HepG2 (cell line): ENCODE results near the gene EPHA3. TPM values are rescaled to one million over a fixed set of nuclear protein-coding genes. Genes with fewer than 3 reads are reported as not detected.

Experiments
- ATAC-seq: fragments of 200-7000 bp; cut with Tn5 transposase; 3 replicates; pipeline ENCODE4 v1.9.1; 2020; ENCODE audit warnings: mild to moderate bottlenecking, moderate library complexity
- BruUV-seq: library from RNA; stranded (reverse); fragments of 400-500 nt; replicated peaks from 2 replicates; lab custom pipeline; 2021; lab: Mats Ljungman, UMichigan
- CTCF ChIA-PET: fragments of 300-600 bp; formaldehyde crosslinking; extraction: SDS; loops from one replicate; lab custom pipeline; 2021; ENCODE audit warnings: low total read pairs, inconsistent platforms, low intra/inter-chr PET ratio; lab: Yijun Ruan, JAX
- POLR2A ChIA-PET: fragments of 350-600 bp; sonication (Branson Sonifier 250); formaldehyde crosslinking; loops from one replicate; lab custom pipeline; 2020; ENCODE audit warnings: antibody characterized with exemption, inconsistent platforms; lab: Yijun Ruan, JAX
- DNase-seq: peaks from one replicate; pipeline ENCODE4 v3.0.0-alpha.2; 2015; ENCODE audit warnings: low spot score
- FAIRE-seq: peaks from 3 replicates; lab custom pipeline; 2011; peaks lifted over from hg19 to GRCh38; lab: Jason Lieb, UNC
- H2AFZ ChIP-seq: one replicate; pipeline ENCODE4 v1.6.1; 2011; ENCODE audit warnings: low read length, inconsistent platforms
- H3K27ac ChIP-seq: fragments of 300-600 bp; 3 replicates; pipeline ENCODE4 v1.8.0; 2011; ENCODE audit warnings: mixed run types, mild to moderate bottlenecking, mixed read lengths, low read length, inconsistent platforms; ENCODE audit not compliant: insufficient read depth; ENCODE audit errors: extremely low read length
- H3K27me3 ChIP-seq, 2 experiments: fragments of 200-600 bp in 1 of 2; 2 replicates in 1 of 2; 3 replicates in 1 of 2; pipeline versions ENCODE4 v1.6.0 to v1.8.0; 2011; ENCODE audit warnings: low read length in 2 of 2, mild to moderate bottlenecking in 2 of 2, moderate library complexity in 2 of 2, inconsistent platforms in 1 of 2; ENCODE audit not compliant: insufficient read depth in 2 of 2, control insufficient read depth in 1 of 2
- H3K36me3 ChIP-seq, 2 experiments: fragments of 200-600 bp in 1 of 2; replicated peaks in 1 of 2; 2 replicates in 1 of 2; 3 replicates in 1 of 2; pipeline versions ENCODE4 v1.5.1 to v1.8.0; 2011; ENCODE audit warnings: low read length in 2 of 2, inconsistent platforms in 1 of 2; ENCODE audit not compliant: insufficient read depth in 2 of 2, control insufficient read depth in 1 of 2
- H3K4me1 ChIP-seq: 2 replicates; pipeline ENCODE4 v1.5.1; 2012; ENCODE audit warnings: low read length, inconsistent platforms; ENCODE audit not compliant: insufficient read depth
- H3K4me2 ChIP-seq: 2 replicates; pipeline ENCODE4 v1.6.0; 2011; ENCODE audit warnings: low read depth, low read length, inconsistent platforms
- H3K4me3 ChIP-seq, 3 experiments: fragments of 200-600 bp in 1 of 3; sonication (generic), shearing (Covaris generic) in 1 of 3; replicated peaks in 1 of 3; 2 replicates each; pipeline ENCODE4 v1.5.1; 2011 to 2016; ENCODE audit warnings: low read length in 3 of 3, inconsistent platforms in 2 of 3, low read depth in 2 of 3, mild to moderate bottlenecking in 2 of 3, control low read depth in 1 of 3, mixed read lengths in 1 of 3; ENCODE audit not compliant: insufficient read depth in 1 of 3
- H3K79me2 ChIP-seq: one replicate; pipeline ENCODE4 v1.6.1; 2011; ENCODE audit warnings: low read length, inconsistent platforms; ENCODE audit not compliant: insufficient read depth
- H3K9ac ChIP-seq: 2 replicates; pipeline ENCODE4 v1.6.0; 2011; ENCODE audit warnings: mild to moderate bottlenecking, low read depth, low read length, inconsistent platforms; ENCODE audit not compliant: insufficient read depth
- H3K9me3 ChIP-seq: 2 replicates; pipeline ENCODE4 v1.5.1; 2012; ENCODE audit warnings: mild to moderate bottlenecking, low read length
- H4K20me1 ChIP-seq: 2 replicates; pipeline ENCODE4 v1.6.0; 2011; ENCODE audit warnings: inconsistent platforms, mild to moderate bottlenecking, low read length, moderate library complexity; ENCODE audit not compliant: insufficient read depth
- ATF7 ChIP-seq, 2 experiments: fragments of 450-650 bp in 1 of 2; sonication (generic) in 1 of 2; formaldehyde crosslinking in 1 of 2; IDR thresholded peaks; 2 replicates each; pipeline versions ENCODE4 v1.4.0 to v1.6.1; 2016 to 2020; ENCODE audit warnings: antibody characterized with exemption in 1 of 2, mild to moderate bottlenecking in 1 of 2, missing genetic modification reagents in 1 of 2
- BCL6 ChIP-seq: IDR thresholded peaks from 2 replicates; pipeline ENCODE4 v1.6.1; 2016; ENCODE audit warnings: missing genetic modification reagents, missing compliant biosample characterization
- REXO4 ChIP-seq: sonication (generic); formaldehyde crosslinking; IDR thresholded peaks from 2 replicates; pipeline ENCODE4 v1.8.0; 2022; ENCODE audit warnings: missing genetic modification reagents, mild to moderate bottlenecking, borderline replicate concordance
- ZNF383 ChIP-seq: sonication (generic); formaldehyde crosslinking; IDR thresholded peaks from 2 replicates; pipeline ENCODE4 v1.4.0; 2020; ENCODE audit warnings: missing genetic modification reagents, mild to moderate bottlenecking, borderline replicate concordance
- WGBS: methylation state at CpG from one replicate; pipeline ENCODE4 v1.1.6; 2017; ENCODE audit warnings: low lambda C conversion rate; 5-methylcytosine and 5-hydroxymethylcytosine counted together
- in situ Hi-C: cut with HindIII; loops from 2 replicates; pipeline ENCODE4 v1.10.0; 2017; ENCODE audit warnings: low pct_unique_long_range_greater_than_20kb; ENCODE audit not compliant: extremely low pct_ligation_motif_present
- intact Hi-C: fragments of 100-400 bp; cut with micrococcal nuclease; formaldehyde crosslinking; loops from one replicate; pipeline ENCODE4 v1.10.0; 2022; ENCODE audit not compliant: unreplicated experiment
- polyA plus RNA-seq, 8 experiments: library from polyadenylated mRNA; depleted of rRNA in 3 of 8; stranded (reverse) in 7 of 8; unstranded in 1 of 8; fragments of >200 nt; fragmentation: Illumina TruSeq in 4 of 8; extraction: Trizol in 4 of 8; gene quantifications; 2 replicates each; pipeline versions ENCODE4 v1.2.1 to v1.2.3, GENCODE V29; 2011 to 2016; ENCODE audit warnings: low read depth in 4 of 8, missing spikeins in 1 of 8, mixed read lengths in 1 of 8; ENCODE audit not compliant: insufficient read depth in 1 of 8
- total RNA-seq, 5 experiments: library from RNA; depleted of rRNA; stranded (reverse); fragments of >200 nt; fragmentation: Illumina TruSeq; extraction: Trizol; gene quantifications; 2 replicates each; pipeline ENCODE4 v1.2.3, GENCODE V29; 2016; ENCODE audit warnings: low read depth in 1 of 5
- TF ChIP-seq, protein P1 (sequence below): sonication (generic); formaldehyde crosslinking; IDR thresholded peaks from 2 replicates; pipeline ENCODE4 v1.4.0; 2020; ENCODE audit warnings: missing genetic modification reagents, mild to moderate bottlenecking, borderline replicate concordance

EPHA3 gene
- total and polyA plus RNA-seq, 2 of the 13 experiments (the other 11 are each of a cell fraction or from before 2014, with no cell fraction given): 0.01 TPM; not detected in 1

- intact Hi-C loops: loop anchor here (10.0 kb wide), 1 partner anchor 753 kb away; no protein-coding TSS in a partner anchor
- no peak overlapping the region for H2AFZ ChIP-seq
- no peaks in the 10 kb centered on the region for H4K20me1 ChIP-seq
- H3K27ac ChIP-seq: no peak overlapping the region
- DNase-seq (no peak), FAIRE-seq (no peak), ATAC-seq (no peak)
- WGBS: 0% methylated on average over 1 of the region's 1 CpG
- CTCF ChIA-PET: no interaction called here
- H3K9ac ChIP-seq: no peak overlapping the region
- H3K27me3 ChIP-seq: no peaks in the 10 kb centered on the region
- H3K4me1 ChIP-seq: no peaks in the 10 kb centered on the region
- no peak overlapping the region for H3K4me2 ChIP-seq
- no TSS peak for BruUV-seq
- POLR2A ChIA-PET: no interaction called here
- H3K79me2 ChIP-seq: no peaks in the 10 kb centered on the region
- TF ChIP-seq, protein P1, sequence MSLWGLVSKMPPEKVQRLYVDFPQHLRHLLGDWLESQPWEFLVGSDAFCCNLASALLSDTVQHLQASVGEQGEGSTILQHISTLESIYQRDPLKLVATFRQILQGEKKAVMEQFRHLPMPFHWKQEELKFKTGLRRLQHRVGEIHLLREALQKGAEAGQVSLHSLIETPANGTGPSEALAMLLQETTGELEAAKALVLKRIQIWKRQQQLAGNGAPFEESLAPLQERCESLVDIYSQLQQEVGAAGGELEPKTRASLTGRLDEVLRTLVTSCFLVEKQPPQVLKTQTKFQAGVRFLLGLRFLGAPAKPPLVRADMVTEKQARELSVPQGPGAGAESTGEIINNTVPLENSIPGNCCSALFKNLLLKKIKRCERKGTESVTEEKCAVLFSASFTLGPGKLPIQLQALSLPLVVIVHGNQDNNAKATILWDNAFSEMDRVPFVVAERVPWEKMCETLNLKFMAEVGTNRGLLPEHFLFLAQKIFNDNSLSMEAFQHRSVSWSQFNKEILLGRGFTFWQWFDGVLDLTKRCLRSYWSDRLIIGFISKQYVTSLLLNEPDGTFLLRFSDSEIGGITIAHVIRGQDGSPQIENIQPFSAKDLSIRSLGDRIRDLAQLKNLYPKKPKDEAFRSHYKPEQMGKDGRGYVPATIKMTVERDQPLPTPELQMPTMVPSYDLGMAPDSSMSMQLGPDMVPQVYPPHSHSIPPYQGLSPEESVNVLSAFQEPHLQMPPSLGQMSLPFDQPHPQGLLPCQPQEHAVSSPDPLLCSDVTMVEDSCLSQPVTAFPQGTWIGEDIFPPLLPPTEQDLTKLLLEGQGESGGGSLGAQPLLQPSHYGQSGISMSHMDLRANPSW (CRISPR knock-in tag): no peak
- 0 out of 2 replicates have a peak, but pooled peaks have one; percentile 10 for TF ChIP-seq ATF7 (IDR thresholded peaks at IDR 0.05)
- no peak for TF ChIP-seq ATF7 (CRISPR knock-in tag; IDR thresholded peaks at IDR 0.05)
- no peaks in the 10 kb centered on the region for H3K36me3 ChIP-seq
- in situ Hi-C loops: no loop called here
- H3K9me3 ChIP-seq: no peaks in the 10 kb centered on the region
- no peak overlapping the region for H3K4me3 ChIP-seq
Measured at GRCh38 chr3:89101921-89102320, 5.5 kb upstream of the EPHA3 start.

GRCh38 chr3:89104499-89104898, 2.9 kb upstream of the EPHA3 start:
- TF ChIP-seq ZNF383 (CRISPR knock-in tag) (no peak), BCL6 (no peak), REXO4 (CRISPR knock-in tag) (no peak)
- TF ChIP-seq, all 625 proteins: peak for 0
- intact Hi-C loops: loop anchor here (10.0 kb wide), 1 partner anchor 750 kb away; no protein-coding TSS in a partner anchor
- FAIRE-seq: no peak

More at GRCh38 chr3:89104499-89104898, 2.9 kb upstream of the EPHA3 start:
- H3K4me1 ChIP-seq: peaks cover 12% of the 10 kb centered on the region; the same call in 1 of the 2 replicates
- DNase-seq (no peak), ATAC-seq (no peak)
- H4K20me1 ChIP-seq: no peaks in the 10 kb centered on the region
- H3K79me2 ChIP-seq: no peaks in the 10 kb centered on the region
- no peak overlapping the region for H3K9ac ChIP-seq
- no peaks in the 10 kb centered on the region for H3K9me3 ChIP-seq
- H3K4me3 ChIP-seq: no peak overlapping the region
- CTCF ChIA-PET: no interaction called here
- H3K36me3 ChIP-seq: no peaks in the 10 kb centered on the region
- H3K4me2 ChIP-seq: no peak overlapping the region
- in situ Hi-C loops: no loop called here
- POLR2A ChIA-PET: no interaction called here
- H2AFZ ChIP-seq: no peak overlapping the region
- BruUV-seq: no TSS peak
- WGBS: 2% methylated on average over 3 of the region's 3 CpGs
- H3K27ac ChIP-seq: no peak overlapping the region
- peaks cover 0 to 8% of the 10 kb centered on the region in 2 experiments; a peak in 1 of 5 replicates for H3K27me3 ChIP-seq
